GM13976 (cell line): ENCODE data around the gene KDM4F.

Source experiments
- DNase-seq: peaks from one replicate; pipeline ENCODE4 v3.0.0; 2012; ENCODE audit warnings: low spot score
- in situ Hi-C: fragments of 300-500 bp; cut with MboI; formaldehyde crosslinking; loops from one replicate; pipeline ENCODE4 v1.12.0; 2022; ENCODE audit warnings: low sequenced_read_pairs, mixed read lengths, inconsistent platforms; ENCODE audit not compliant: unreplicated experiment
- TF ChIP-seq, protein P1 (sequence below): IDR thresholded peaks from 2 replicates; pipeline ENCODE4 v1.5.1; 2012; ENCODE audit warnings: borderline replicate concordance, mild to moderate bottlenecking; ENCODE audit not compliant: insufficient read depth; ENCODE audit errors: extremely low read depth, missing control alignments, control extremely low read depth

Gene KDM4F

DNA sequence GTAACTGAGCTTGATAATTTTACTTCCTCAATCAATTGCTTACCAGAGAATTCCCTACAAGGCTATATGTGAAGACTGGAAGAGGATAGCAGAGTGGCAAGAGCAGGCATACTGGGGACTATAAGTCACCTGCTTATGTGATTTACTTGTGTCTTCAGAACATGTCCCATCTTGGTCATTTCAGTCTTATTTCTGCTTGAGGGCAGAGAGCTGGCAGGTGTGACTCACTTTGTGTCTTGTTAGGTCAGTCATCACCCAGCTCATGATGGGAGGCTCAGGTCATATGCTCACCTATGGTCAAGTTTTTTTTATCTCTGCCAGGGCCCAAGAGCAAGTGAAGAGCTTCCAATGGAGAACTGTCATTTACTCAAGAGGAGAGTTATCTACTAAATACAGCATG, 23.7 kb downstream of the KDM4F start:
- no peak for DNase-seq
- in situ Hi-C loops, result loop anchor here (10.0 kb wide), 1 partner anchor 62 kb away; no protein-coding TSS in a partner anchor
- TF ChIP-seq, protein P1, sequence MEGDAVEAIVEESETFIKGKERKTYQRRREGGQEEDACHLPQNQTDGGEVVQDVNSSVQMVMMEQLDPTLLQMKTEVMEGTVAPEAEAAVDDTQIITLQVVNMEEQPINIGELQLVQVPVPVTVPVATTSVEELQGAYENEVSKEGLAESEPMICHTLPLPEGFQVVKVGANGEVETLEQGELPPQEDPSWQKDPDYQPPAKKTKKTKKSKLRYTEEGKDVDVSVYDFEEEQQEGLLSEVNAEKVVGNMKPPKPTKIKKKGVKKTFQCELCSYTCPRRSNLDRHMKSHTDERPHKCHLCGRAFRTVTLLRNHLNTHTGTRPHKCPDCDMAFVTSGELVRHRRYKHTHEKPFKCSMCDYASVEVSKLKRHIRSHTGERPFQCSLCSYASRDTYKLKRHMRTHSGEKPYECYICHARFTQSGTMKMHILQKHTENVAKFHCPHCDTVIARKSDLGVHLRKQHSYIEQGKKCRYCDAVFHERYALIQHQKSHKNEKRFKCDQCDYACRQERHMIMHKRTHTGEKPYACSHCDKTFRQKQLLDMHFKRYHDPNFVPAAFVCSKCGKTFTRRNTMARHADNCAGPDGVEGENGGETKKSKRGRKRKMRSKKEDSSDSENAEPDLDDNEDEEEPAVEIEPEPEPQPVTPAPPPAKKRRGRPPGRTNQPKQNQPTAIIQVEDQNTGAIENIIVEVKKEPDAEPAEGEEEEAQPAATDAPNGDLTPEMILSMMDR, result no peak

DNA sequence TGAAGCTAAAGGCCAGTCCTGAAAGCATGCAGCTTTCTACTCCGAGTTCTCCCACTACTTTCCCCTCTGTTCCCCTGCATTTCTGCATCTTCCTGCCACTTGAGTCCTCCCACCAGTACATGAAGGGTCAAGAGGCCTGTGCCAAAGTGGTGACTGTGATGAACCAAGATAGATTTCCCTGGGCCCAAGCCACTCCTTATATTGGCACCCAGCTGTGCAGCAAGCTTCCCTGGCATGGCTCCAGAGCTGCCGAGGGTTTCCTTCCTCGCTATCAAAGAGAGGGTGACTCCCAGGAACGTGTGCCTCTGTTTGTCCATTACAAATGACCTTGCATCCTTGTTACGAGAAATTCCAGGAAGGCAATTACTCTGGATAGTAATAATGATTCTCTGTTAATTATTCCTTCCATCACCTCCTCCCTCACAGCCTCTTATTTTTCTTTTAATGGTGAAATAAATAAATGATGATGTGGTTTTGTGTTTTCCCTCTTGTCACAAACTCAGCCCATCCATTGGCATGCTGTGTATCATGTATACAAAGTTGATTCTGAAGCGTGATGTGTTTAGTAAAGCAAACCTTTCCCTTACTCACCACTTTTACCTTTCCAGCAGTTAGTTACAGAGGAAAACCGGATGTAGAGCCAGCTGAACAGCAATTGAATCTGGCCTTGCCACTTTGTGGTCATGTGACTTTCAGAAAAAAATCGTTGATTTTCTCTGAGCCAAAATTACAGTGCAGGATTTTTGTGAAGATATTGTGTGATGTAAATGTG, 25.8 kb downstream of the KDM4F start:
- in situ Hi-C loops, result loop anchor here (10.0 kb wide), 1 partner anchor 60 kb away; no protein-coding TSS in a partner anchor
- TF ChIP-seq, protein P1, result no peak
- DNase-seq, result no peak

DNA sequence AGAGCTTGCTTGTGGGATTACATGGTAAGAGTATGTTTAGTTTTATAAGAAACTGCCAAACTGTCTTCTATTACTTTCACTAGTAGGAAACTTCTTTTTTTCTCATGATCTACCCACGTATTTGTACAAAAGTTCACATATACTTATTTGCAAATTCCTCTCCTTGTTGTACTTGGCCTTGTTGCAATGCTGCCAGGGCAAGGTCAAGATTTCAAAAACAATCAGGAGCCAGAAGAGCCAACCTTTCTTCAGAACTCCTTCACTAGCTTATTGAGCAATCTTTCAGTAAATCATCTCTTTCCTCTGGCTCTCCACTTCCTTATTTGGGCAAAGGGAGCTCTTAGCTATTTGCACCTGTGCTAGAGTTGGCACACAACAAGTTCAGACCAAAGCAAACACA, 27.2 kb downstream of the KDM4F start:
- in situ Hi-C loops, result loop anchor here (10.0 kb wide), 1 partner anchor 58 kb away; no protein-coding TSS in a partner anchor
- no peak for DNase-seq
- TF ChIP-seq, protein P1, result no peak

DNA sequence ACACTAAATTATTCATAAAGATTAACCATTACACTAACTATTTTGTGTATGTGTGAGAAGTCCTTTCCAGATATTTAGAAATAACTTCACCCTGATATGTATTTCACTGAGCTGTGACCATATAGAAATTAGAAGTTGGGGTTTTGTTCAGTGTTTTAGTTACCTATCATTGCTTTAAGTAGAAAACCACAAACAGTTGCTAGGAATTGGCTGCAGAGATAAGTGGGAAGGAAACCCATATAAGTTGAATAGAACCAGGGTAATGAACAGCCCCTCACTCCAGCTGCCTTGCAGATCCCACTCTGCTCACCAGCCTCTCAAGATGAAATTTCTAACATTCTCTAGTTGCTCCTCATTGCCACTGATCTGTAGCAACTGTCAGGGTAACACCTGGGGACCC, 27.8 kb downstream of the KDM4F start:
- no peak for DNase-seq
- in situ Hi-C loops, result loop anchor here (10.0 kb wide), 1 partner anchor 58 kb away; no protein-coding TSS in a partner anchor
- TF ChIP-seq, protein P1, result no peak

DNA sequence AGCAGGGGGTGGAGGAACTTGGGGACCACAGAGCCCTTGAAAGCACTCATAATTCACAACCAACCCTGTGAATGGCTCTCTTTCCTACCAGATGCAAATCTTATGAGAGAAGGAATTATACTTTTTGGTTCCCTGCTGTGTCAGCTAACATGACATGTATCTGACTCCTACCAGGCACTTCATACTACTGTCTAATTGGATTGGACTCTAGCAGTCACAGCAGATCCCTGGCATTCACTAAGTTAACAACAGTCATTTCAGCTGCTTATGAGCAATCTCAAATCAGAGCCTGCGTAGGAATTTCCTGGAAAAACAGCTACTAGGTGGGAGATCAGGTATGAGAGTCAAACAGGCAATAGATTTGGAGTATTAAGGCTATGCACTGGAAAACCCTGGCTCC, 29.3 kb downstream of the KDM4F start:
- TF ChIP-seq, protein P1, result no peak
- in situ Hi-C loops, result loop anchor here (10.0 kb wide), 1 partner anchor 56 kb away; no protein-coding TSS in a partner anchor
- DNase-seq, result no peak

DNA sequence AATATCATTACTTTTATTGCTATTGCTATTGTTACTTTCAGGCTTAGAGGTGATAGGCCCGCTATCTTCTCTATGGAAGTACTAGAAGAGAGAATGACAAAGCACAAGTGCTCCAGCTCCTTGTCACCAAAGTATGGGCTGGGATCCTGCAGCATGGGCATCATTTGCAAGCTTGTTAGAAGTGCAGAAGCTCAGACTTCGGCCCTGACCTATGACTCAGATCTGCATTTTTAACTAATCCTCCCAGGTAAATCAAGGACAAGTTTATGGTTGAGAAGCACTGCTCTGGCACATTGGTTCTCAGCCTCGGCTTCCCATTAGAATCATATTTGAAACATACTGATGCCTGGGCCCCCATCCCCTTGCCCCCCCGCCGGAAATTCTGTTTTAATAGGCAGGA, 31.8 kb downstream of the KDM4F start:
- DNase-seq, result no peak
- in situ Hi-C loops, result no loop called here
- TF ChIP-seq, protein P1, result no peak
